Measurements from ENCODE around the gene ALK. TPM values are rescaled to one million over a fixed set of nuclear protein-coding genes. Genes with fewer than 3 reads are reported as not detected.

ALK gene
- total RNA-seq, 1 donor from 2014 or later = not detected

DNA sequence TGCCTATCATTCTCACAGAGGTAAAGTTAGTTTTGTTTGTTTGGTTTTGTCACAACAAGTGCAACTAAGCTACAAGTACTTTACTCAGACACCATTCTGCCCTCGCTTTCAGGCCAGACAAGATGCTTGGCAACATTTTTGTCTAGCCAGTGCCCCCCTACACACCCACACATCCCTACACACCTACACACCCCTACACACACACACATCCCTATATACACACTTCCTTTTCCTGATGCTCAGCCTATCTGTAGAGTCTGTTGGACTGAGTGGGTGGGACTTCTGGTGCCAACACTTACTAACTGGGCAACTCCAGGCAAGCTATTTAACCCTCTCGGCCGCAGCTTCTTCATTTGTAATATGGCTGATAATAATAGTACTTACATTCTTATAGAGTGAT lies 161.4 kb downstream of the ALK start:
- H3K27me3 Mint-ChIP-seq = peaks cover 3% of the 10 kb centered on the region
- no peak overlapping the region for H3K27ac Mint-ChIP-seq
- no peaks in the 10 kb centered on the region for H3K36me3 Mint-ChIP-seq (ENCODE audit: insufficient read depth)
- DNase-seq (ENCODE audit: low spot score, unreplicated experiment) = no peak
- no peak overlapping the region for H3K4me3 Mint-ChIP-seq (ENCODE audit: low read depth)
- TF ChIP-seq, protein P1, sequence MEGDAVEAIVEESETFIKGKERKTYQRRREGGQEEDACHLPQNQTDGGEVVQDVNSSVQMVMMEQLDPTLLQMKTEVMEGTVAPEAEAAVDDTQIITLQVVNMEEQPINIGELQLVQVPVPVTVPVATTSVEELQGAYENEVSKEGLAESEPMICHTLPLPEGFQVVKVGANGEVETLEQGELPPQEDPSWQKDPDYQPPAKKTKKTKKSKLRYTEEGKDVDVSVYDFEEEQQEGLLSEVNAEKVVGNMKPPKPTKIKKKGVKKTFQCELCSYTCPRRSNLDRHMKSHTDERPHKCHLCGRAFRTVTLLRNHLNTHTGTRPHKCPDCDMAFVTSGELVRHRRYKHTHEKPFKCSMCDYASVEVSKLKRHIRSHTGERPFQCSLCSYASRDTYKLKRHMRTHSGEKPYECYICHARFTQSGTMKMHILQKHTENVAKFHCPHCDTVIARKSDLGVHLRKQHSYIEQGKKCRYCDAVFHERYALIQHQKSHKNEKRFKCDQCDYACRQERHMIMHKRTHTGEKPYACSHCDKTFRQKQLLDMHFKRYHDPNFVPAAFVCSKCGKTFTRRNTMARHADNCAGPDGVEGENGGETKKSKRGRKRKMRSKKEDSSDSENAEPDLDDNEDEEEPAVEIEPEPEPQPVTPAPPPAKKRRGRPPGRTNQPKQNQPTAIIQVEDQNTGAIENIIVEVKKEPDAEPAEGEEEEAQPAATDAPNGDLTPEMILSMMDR (IDR thresholded peaks at IDR 0.05; ENCODE audit: unreplicated experiment) = no peak
- H3K4me1 Mint-ChIP-seq (ENCODE audit: low read depth) = peaks cover 11% of the 10 kb centered on the region
- no peaks in the 10 kb centered on the region for H3K9me3 Mint-ChIP-seq (ENCODE audit: low read depth)

DNA sequence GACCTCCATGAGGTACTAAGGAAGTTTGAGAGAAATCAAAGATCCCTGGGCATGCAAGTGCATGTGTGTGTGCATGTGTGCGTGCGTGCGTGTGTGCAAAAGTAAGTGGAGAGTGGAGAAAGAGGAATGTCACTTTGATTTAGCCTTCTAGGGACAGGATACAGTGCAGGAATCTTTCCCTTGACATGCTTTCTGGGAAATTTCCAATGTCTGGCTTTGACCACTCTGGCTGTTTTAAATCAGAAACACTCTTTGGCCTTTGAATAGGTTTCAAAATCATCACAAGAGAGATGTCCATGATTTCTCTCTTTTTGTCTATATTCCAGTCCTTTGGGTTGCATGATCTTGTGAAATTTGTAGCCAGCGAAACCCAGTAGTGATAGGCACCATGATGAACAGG lies 162.0 kb downstream of the ALK start:
- no peak for DNase-seq (ENCODE audit: low spot score, unreplicated experiment)
- Mint-ChIP-seq H3K9me3 (ENCODE audit: low read depth) (no peaks in the 10 kb centered on the region), H3K4me1 (ENCODE audit: low read depth) (peaks cover 11% of the 10 kb centered on the region), H3K4me3 (ENCODE audit: low read depth) (no peak overlapping the region), H3K36me3 (ENCODE audit: insufficient read depth) (no peaks in the 10 kb centered on the region), H3K27me3 (peaks cover 3% of the 10 kb centered on the region), H3K27ac (no peak overlapping the region)
- TF ChIP-seq, protein P1 (IDR thresholded peaks at IDR 0.05; ENCODE audit: unreplicated experiment) = no peak

DNA sequence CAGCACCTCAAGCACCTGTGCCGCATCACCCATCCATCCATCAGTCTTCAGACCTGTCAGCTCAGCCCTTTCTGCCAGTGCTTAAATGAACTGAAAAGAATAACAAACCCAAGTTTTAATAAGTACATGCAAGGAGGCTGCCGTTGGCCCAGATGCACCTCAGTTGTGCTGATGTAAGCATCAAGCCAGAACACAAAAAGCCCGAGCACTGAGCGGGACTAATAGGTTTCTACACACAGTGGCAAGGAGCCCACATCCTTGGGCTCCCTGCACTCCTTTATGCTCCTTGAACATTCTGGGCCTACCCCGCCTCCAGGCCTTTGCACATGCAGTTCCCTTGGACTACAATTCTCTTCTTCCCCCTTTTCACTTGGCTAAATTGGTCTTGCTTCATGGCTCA lies 165.6 kb downstream of the ALK start:
- Mint-ChIP-seq H3K9me3 (ENCODE audit: low read depth) (no peaks in the 10 kb centered on the region), H3K4me3 (ENCODE audit: low read depth) (no peak overlapping the region), H3K36me3 (ENCODE audit: insufficient read depth) (no peaks in the 10 kb centered on the region), H3K27ac (no peak overlapping the region), H3K4me1 (ENCODE audit: low read depth) (peaks cover 25% of the 10 kb centered on the region), H3K27me3 (peaks cover 3% of the 10 kb centered on the region)
- TF ChIP-seq, protein P1 (IDR thresholded peaks at IDR 0.05; ENCODE audit: unreplicated experiment) = no peak
- DNase-seq (ENCODE audit: low spot score, unreplicated experiment) = no peak

DNA sequence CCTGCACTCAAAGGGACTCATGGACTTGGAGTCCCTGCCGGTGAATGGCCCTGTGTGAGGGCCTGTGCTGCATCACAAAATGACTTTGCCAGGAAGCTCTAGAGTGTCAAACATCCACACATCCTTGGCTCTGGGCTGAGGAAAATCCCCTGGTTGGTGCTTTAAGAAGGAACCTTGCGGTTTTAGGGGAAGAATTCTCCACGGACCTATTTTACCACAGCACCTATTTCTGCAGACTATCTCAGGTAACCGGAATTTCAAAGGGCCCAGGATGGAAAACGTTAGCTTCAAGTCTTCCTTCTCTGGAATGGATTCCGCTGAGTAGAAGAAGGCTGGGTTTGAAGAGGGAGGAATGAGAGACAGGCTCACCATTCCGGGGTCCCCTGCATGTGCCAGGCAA lies 166.2 kb downstream of the ALK start:
- Mint-ChIP-seq H3K27ac (no peak overlapping the region), H3K36me3 (ENCODE audit: insufficient read depth) (no peaks in the 10 kb centered on the region), H3K27me3 (peaks cover 3% of the 10 kb centered on the region), H3K4me1 (ENCODE audit: low read depth) (peaks cover 25% of the 10 kb centered on the region), H3K4me3 (ENCODE audit: low read depth) (no peak overlapping the region), H3K9me3 (ENCODE audit: low read depth) (no peaks in the 10 kb centered on the region)
- no peak for DNase-seq (ENCODE audit: low spot score, unreplicated experiment)
- TF ChIP-seq, protein P1 (IDR thresholded peaks at IDR 0.05; ENCODE audit: unreplicated experiment) = no peak

DNA sequence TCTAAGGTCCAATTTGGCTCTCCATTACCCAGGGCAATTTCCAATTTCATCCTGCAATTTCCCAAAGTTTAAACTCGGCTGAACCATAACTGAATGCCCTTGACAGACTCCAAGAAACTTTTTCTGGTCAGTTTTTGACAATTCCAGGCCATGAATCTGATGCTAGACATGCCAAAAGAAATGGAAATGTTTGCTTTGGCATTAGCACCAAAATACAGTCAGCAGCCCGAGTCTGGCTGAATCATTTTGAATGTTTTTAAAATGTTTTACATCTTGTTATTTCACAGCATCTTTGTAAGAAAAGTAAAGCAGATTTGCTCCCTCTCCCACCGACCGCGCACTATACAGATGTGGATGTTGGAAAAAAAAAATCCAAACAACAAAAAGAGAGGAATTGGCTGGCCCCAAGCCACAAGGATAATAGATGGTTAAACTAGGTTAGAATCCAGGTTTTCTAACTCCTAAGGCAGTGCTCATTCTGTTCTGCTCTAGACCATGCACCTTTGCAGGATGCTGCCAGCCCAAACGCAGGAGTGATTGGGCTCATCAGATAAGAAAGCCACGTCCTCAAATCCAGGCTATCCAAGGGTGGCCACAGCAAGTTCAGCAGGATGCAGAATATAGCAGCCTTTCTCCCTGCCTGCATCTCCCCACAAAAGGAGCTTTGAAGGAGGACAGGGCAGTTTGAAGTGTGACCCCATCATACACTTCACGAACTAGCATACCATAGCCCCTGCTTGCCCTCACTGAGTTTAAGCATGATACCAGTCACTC lies 167.5 kb downstream of the ALK start:
- Mint-ChIP-seq H3K4me3 (ENCODE audit: low read depth) (no peak overlapping the region), H3K4me1 (ENCODE audit: low read depth) (peaks cover 23% of the 10 kb centered on the region), H3K27ac (no peak overlapping the region), H3K27me3 (peaks cover 3% of the 10 kb centered on the region), H3K36me3 (ENCODE audit: insufficient read depth) (no peaks in the 10 kb centered on the region), H3K9me3 (ENCODE audit: low read depth) (no peaks in the 10 kb centered on the region)
- no peak for DNase-seq (ENCODE audit: low spot score, unreplicated experiment)
- TF ChIP-seq, protein P1 (IDR thresholded peaks at IDR 0.05; ENCODE audit: unreplicated experiment) = no peak
